PC-3 (cell line): ENCODE measurements around the gene MR1.

Source experiments
- CTCF ChIP-seq: fragments of 300-600 bp; sonication (generic); conservative IDR thresholded peaks from 2 replicates; pipeline ENCODE4 v1.5.1; 2017; ENCODE audit warnings: antibody characterized with exemption, low read depth, mild to moderate bottlenecking, low read length
- EZH2 ChIP-seq: fragments of 300-600 bp; sonication (generic); IDR thresholded peaks from one replicate; pipeline ENCODE4 v1.6.1; 2017; ENCODE audit warnings: antibody characterized with exemption, mild to moderate bottlenecking, low read length; ENCODE audit not compliant: unreplicated experiment
- EZH2phosphoT487 ChIP-seq: fragments of 300-600 bp; sonication (generic); IDR thresholded peaks from 2 replicates; pipeline ENCODE4 v1.6.1; 2018; ENCODE audit warnings: mild to moderate bottlenecking, antibody characterized with exemption, low read length, borderline replicate concordance

GRCh38 chr1:181061891-181062835 lies 28.4 kb downstream of the MR1 start:
- TF ChIP-seq CTCF = no peak
- TF ChIP-seq EZH2phosphoT487 = no peak
- TF ChIP-seq EZH2 = no peak
